ENCODE data around the gene MYEF2.

MYEF2 gene

GRCh38 chr15:48177766-48178647 is at the start of gene MYEF2:
Gene MYEF2, minus strand, starts transcription at chr15:48178295. Its CDS starts 58 bp downstream, at chr15:48178237.
- ATAC-seq (peak; percentile 79), DNase-seq (peak; percentile 74)
- H3K27me3 Mint-ChIP-seq: peaks cover 17% of the 10 kb centered on the region
- peaks cover 1% of the 10 kb centered on the region for H3K36me3 Mint-ChIP-seq (ENCODE audit: low read depth)
- H3K27ac Mint-ChIP-seq: peak within 1 kb of the TSS; percentile 86
- H3K4me1 Mint-ChIP-seq: peaks cover 13% of the 10 kb centered on the region
- peak within 1 kb of the TSS; percentile 86 for H3K4me3 Mint-ChIP-seq
- peaks cover 6% of the 10 kb centered on the region for H3K9me3 Mint-ChIP-seq

DNA sequence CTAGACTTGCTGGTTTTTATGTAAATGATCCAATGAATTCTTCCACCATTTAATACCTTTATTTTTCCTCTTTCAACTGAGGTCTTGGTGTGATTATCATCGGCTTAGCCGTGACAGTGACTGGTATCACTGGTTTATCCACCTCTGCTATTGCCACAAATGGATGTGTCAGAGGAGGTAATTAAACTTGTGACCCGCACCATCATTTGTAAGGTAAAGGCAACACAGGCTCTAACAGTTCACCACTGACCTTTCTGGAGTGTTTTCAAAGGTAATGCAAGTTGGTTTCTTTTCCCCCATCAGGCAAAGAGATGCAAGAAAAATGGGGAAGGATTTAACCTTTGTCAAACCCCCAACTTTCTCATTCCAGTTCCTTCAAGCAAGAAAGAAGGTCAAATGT is 47.7 kb upstream of the MYEF2 start:
- peaks cover 7% of the 10 kb centered on the region for H3K27me3 Mint-ChIP-seq
- ATAC-seq (no peak), DNase-seq (no peak)
- no peak overlapping the region for H3K27ac Mint-ChIP-seq
- H3K4me1 Mint-ChIP-seq: no peaks in the 10 kb centered on the region
- no peak overlapping the region for H3K4me3 Mint-ChIP-seq
- H3K36me3 Mint-ChIP-seq (ENCODE audit: low read depth): no peaks in the 10 kb centered on the region
- H3K9me3 Mint-ChIP-seq: no peaks in the 10 kb centered on the region

GRCh38 chr15:48222627-48223026 is 44.5 kb upstream of the MYEF2 start:
- ATAC-seq (no peak), DNase-seq (no peak)
- Mint-ChIP-seq H3K27me3 (peaks cover 10% of the 10 kb centered on the region), H3K36me3 (ENCODE audit: low read depth) (no peaks in the 10 kb centered on the region), H3K4me3 (no peak overlapping the region), H3K27ac (no peak overlapping the region), H3K9me3 (no peaks in the 10 kb centered on the region), H3K4me1 (no peaks in the 10 kb centered on the region)

DNA sequence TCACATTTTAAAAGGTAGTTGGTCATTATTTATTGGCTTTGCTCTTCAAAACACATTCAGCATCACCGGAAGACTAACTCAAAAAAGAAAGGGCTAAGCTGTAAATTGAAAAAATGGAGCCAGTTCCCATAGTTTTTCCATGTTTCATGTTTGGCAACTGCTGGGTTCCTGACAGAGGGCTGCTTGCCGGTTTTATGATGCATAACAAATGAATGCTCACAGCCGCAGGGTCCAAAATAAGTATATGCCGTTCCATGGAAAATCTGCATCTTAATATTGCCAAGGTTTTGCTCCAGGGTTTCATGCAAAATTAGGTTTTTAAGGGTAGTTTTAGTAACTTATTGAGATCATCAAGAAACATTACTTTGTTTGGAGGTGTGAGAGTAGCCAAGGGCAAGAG is 43.8 kb upstream of the MYEF2 start:
- Mint-ChIP-seq H3K4me3 (no peak overlapping the region), H3K27ac (no peak overlapping the region), H3K9me3 (no peaks in the 10 kb centered on the region), H3K27me3 (peaks cover 10% of the 10 kb centered on the region), H3K4me1 (no peaks in the 10 kb centered on the region), H3K36me3 (ENCODE audit: low read depth) (no peaks in the 10 kb centered on the region)
- DNase-seq (no peak), ATAC-seq (no peak)

GRCh38 chr15:48221261-48221660 is 43.2 kb upstream of the MYEF2 start:
- Mint-ChIP-seq H3K27me3 (peaks cover 10% of the 10 kb centered on the region), H3K36me3 (ENCODE audit: low read depth) (no peaks in the 10 kb centered on the region), H3K27ac (no peak overlapping the region), H3K4me1 (no peaks in the 10 kb centered on the region), H3K9me3 (no peaks in the 10 kb centered on the region), H3K4me3 (no peak overlapping the region)
- ATAC-seq: no peak
- no peak for DNase-seq

DNA sequence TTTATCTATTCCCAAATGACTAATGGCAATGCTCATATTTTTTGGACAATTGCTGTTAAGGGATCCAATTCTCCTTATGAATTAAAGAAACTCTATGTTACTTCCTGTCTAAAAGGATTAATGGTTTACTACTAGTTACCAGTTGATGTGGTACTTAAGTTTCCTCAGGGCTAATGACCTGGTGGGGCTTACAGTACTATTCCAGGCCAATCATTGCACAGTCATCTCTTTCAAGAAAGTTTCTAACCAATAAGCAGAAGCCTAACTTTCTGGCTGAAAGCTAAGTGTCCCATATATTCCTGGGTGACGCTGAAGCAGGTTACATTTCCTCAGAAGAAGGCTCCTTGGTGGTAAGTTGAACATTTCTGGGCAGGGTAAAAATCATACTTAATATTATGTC is 27.9 kb upstream of the MYEF2 start, which contains the start of gene SLC12A1:
Gene SLC12A1, plus strand, starts transcription at position 322 of the 400 bp plus-strand sequence. CDS start 1,418 bp downstream, outside the sequence.
- ATAC-seq (no peak), DNase-seq (no peak)
- Mint-ChIP-seq H3K27me3 (peaks cover 18% of the 10 kb centered on the region), H3K4me3 (no peak within 1 kb of the TSS), H3K9me3 (no peaks in the 10 kb centered on the region), H3K36me3 (ENCODE audit: low read depth) (no peaks in the 10 kb centered on the region), H3K4me1 (no peaks in the 10 kb centered on the region), H3K27ac (no peak within 1 kb of the TSS)

- Mint-ChIP-seq H3K27me3 (peaks cover 27% of the 10 kb centered on the region), H3K36me3 (ENCODE audit: low read depth) (no peaks in the 10 kb centered on the region), H3K4me1 (no peaks in the 10 kb centered on the region), H3K27ac (no peak overlapping the region), H3K9me3 (no peaks in the 10 kb centered on the region), H3K4me3 (no peak overlapping the region)
- DNase-seq: no peak
- ATAC-seq: no peak
Measured at GRCh38 chr15:48202068-48202467, 24.0 kb upstream of the MYEF2 start.

DNA sequence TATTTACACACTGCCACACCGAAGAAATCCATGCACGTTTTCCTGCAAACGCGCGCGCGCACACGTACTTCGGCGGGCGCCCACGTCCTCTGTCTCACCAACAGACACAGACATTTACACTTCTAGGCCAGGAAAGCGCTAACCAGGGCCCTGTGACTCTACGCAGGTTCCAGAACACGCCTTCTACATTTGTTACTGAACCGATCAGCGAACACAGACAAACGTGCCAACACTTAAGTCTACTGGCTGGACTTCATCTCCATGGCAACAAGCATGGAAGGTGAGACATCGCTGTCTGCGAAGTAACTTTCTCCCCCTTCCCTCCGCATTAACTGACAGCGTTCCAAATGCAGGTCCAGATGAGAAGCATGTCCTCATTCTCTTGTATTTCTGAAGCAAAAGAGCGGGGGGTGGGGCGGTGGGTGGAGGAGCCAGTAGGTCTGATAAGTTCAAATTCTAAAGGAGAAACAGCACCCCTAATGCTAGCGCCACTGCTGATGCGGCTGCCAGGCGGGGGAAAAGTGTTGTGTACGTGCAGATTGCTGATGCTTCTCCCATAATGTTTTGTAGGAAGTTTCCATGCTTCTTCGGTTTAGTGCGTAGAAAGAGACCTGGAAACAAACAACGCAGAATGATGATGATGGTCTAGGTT is 13.6 kb upstream of the MYEF2 start, which contains the start of gene CTXN2:
Gene CTXN2, plus strand, starts transcription at position 92 of the 652 bp plus-strand sequence. CDS start 9,636 bp downstream, outside the sequence.
- Mint-ChIP-seq H3K27ac (no peak within 1 kb of the TSS), H3K27me3 (peaks cover 45% of the 10 kb centered on the region), H3K36me3 (ENCODE audit: low read depth) (no peaks in the 10 kb centered on the region), H3K4me1 (peaks cover 4% of the 10 kb centered on the region), H3K9me3 (peaks cover 9% of the 10 kb centered on the region), H3K4me3 (peak within 1 kb of the TSS; percentile 52)
- no peak for ATAC-seq
- no peak for DNase-seq

GRCh38 chr15:48190932-48191573 is 13.0 kb upstream of the MYEF2 start:
- Mint-ChIP-seq H3K9me3 (peaks cover 9% of the 10 kb centered on the region), H3K27me3 (peaks cover 46% of the 10 kb centered on the region), H3K4me1 (peaks cover 4% of the 10 kb centered on the region), H3K27ac (no peak overlapping the region), H3K4me3 (peak overlapping the region; percentile 52), H3K36me3 (ENCODE audit: low read depth) (no peaks in the 10 kb centered on the region)
- DNase-seq (peak; percentile 49), ATAC-seq (no peak)

- no peak for DNase-seq
- peaks cover 26% of the 10 kb centered on the region for H3K27me3 Mint-ChIP-seq
- no peak for ATAC-seq
- H3K27ac Mint-ChIP-seq: no peak overlapping the region
- H3K4me3 Mint-ChIP-seq: no peak overlapping the region
- H3K4me1 Mint-ChIP-seq: peaks cover under 1% of the 10 kb centered on the region
- H3K9me3 Mint-ChIP-seq: peaks cover 4% of the 10 kb centered on the region
- no peaks in the 10 kb centered on the region for H3K36me3 Mint-ChIP-seq (ENCODE audit: low read depth)
Measured at GRCh38 chr15:48186271-48186670, 8.2 kb upstream of the MYEF2 start.

- no peak for ATAC-seq
- H3K36me3 Mint-ChIP-seq (ENCODE audit: low read depth): no peaks in the 10 kb centered on the region
- no peak overlapping the region for H3K27ac Mint-ChIP-seq
- no peak for DNase-seq
- H3K27me3 Mint-ChIP-seq: peaks cover 20% of the 10 kb centered on the region
- no peaks in the 10 kb centered on the region for H3K9me3 Mint-ChIP-seq
- H3K4me3 Mint-ChIP-seq: no peak overlapping the region
- no peaks in the 10 kb centered on the region for H3K4me1 Mint-ChIP-seq
Measured at GRCh38 chr15:48185529-48185928, 7.4 kb upstream of the MYEF2 start.

DNA sequence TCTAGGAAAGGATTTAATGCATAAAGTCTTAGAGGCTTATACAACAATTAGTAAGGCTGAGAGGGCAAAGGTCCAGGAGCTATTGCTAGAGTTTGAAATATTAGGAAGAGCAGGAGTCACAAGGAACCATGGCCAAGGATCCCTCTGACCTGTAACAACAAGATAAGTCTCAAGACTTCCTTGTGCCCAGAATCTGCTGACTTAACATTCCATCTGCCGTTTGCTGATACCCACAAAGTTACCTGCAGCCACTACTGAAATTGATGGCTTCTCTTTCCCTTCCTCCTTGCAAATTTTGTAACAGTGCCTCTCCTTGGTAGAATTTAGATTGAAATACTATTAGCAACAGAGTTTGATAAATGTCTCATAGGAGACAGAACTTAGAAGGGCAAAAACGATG is 4.7 kb upstream of the MYEF2 start:
- no peaks in the 10 kb centered on the region for H3K9me3 Mint-ChIP-seq
- H3K36me3 Mint-ChIP-seq (ENCODE audit: low read depth): no peaks in the 10 kb centered on the region
- H3K27ac Mint-ChIP-seq: no peak overlapping the region
- no peak for ATAC-seq
- DNase-seq: no peak
- H3K4me1 Mint-ChIP-seq: no peaks in the 10 kb centered on the region
- no peak overlapping the region for H3K4me3 Mint-ChIP-seq
- peaks cover 22% of the 10 kb centered on the region for H3K27me3 Mint-ChIP-seq

DNA sequence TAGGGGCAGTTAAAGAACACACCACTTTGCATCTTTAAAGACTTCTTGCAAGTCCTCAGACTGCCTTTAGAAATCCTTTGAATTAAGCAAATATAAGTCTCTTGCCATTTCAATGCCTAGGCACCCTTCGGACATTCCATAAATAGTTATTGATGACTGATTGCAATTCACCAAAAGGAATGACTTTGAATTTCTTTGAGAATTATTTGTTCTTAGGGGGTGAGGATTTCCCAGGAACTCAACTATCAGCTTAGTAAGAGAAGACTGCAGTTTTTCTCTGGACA is 495 bp upstream of the MYEF2 start:
- H3K4me1 Mint-ChIP-seq: peaks cover 13% of the 10 kb centered on the region
- no peak overlapping the region for H3K27ac Mint-ChIP-seq
- ATAC-seq (no peak), DNase-seq (no peak)
- H3K27me3 Mint-ChIP-seq: peaks cover 17% of the 10 kb centered on the region
- H3K4me3 Mint-ChIP-seq: peak overlapping the region; percentile 32
- no peaks in the 10 kb centered on the region for H3K9me3 Mint-ChIP-seq
- H3K36me3 Mint-ChIP-seq (ENCODE audit: low read depth): no peaks in the 10 kb centered on the region

- peak overlapping the region; percentile 86 for H3K27ac Mint-ChIP-seq
- ATAC-seq (peak; percentile 59), DNase-seq (peak; percentile 3)
Measured at GRCh38 chr15:48177383-48177765, 721 bp downstream of the MYEF2 start.

GRCh38 chr15:48176957-48177356 is 1.1 kb downstream of the MYEF2 start:
- peaks cover 10% of the 10 kb centered on the region for H3K9me3 Mint-ChIP-seq
- H3K36me3 Mint-ChIP-seq (ENCODE audit: low read depth): peaks cover 3% of the 10 kb centered on the region
- H3K27me3 Mint-ChIP-seq: peaks cover 15% of the 10 kb centered on the region
- peaks cover 13% of the 10 kb centered on the region for H3K4me1 Mint-ChIP-seq
- DNase-seq: no peak
- peak overlapping the region; percentile 86 for H3K27ac Mint-ChIP-seq
- no peak for ATAC-seq
- H3K4me3 Mint-ChIP-seq: peak overlapping the region; percentile 86

More at GRCh38 chr15:48177383-48177765, 721 bp downstream of the MYEF2 start:
- H3K9me3 Mint-ChIP-seq: peaks cover 10% of the 10 kb centered on the region
- peaks cover 13% of the 10 kb centered on the region for H3K4me1 Mint-ChIP-seq
- peaks cover 17% of the 10 kb centered on the region for H3K27me3 Mint-ChIP-seq
- H3K4me3 Mint-ChIP-seq: peak overlapping the region; percentile 86
- peaks cover 3% of the 10 kb centered on the region for H3K36me3 Mint-ChIP-seq (ENCODE audit: low read depth)

Data from activated naive CD8-positive, alpha-beta T cell treated with anti-CD3 and anti-CD28 coated beads, Interleukin-2, amount 50 U/mL, for 24 hours (primary cell).